Mesothelial cell of epicardium (in vitro differentiated cells): ENCODE measurements around the gene BPIFA1. TPM values are rescaled to one million over a fixed set of nuclear protein-coding genes. Genes with fewer than 3 reads are reported as not detected.

Source experiments
- DNase-seq, 2 experiments: peaks; one replicate each; pipeline ENCODE4 v3.0.0; 2021; ENCODE audit warnings: low spot score in 2 of 2; ENCODE audit not compliant: unreplicated experiment in 2 of 2
- H3K27ac Mint-ChIP-seq: 2 replicates; pipeline ENCODE4 v1.8.0; 2021; ENCODE audit warnings: mixed read lengths
- H3K27me3 Mint-ChIP-seq: 2 replicates; pipeline ENCODE4 v1.8.0; 2021; ENCODE audit warnings: low read depth, mixed read lengths
- H3K36me3 Mint-ChIP-seq: 2 replicates; pipeline ENCODE4 v1.8.0; 2021; ENCODE audit warnings: mixed read lengths
- H3K4me1 Mint-ChIP-seq: 2 replicates; pipeline ENCODE4 v1.8.0; 2021; ENCODE audit warnings: mixed read lengths
- H3K4me3 Mint-ChIP-seq: 2 replicates; pipeline ENCODE4 v1.8.0; 2021; ENCODE audit warnings: mild to moderate bottlenecking, moderate library complexity, mixed read lengths
- H3K9me3 Mint-ChIP-seq: 2 replicates; pipeline ENCODE4 v1.8.0; 2021; ENCODE audit warnings: mixed read lengths
- total RNA-seq: library from RNA; stranded (reverse); gene quantifications from 3 replicates; pipeline ENCODE4 v1.2.1, GENCODE V29; 2021
- TF ChIP-seq, protein P1 (sequence below): fragments of 200-600 bp; sonication (generic); IDR thresholded peaks from one replicate; pipeline ENCODE4 v1.5.0; 2021; ENCODE audit warnings: antibody characterized with exemption; ENCODE audit not compliant: unreplicated experiment

Gene BPIFA1
- total RNA-seq, 1 donor from 2014 or later = not detected

DNA sequence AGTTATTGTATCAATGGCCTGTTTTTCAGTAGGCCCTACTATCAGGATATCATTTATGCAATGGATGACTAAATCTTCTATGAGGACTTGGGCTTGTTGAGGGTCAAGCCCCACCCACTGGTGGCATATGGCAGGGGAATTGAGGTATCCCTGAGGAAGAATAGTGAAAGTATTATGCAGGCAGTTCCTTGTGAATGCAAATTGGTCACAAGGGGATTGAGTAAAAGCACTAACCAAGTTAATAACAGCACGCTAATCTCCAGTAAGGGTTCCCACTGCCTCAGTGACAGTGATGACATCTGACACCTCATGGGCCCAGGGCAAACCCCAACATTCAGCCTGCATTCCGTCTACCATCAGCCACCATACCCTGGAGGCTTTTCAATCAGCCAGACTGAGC lies 14.9 kb downstream of the BPIFA1 start:
- Mint-ChIP-seq H3K27ac (no peak overlapping the region), H3K27me3 (peaks cover 22% of the 10 kb centered on the region), H3K36me3 (no peaks in the 10 kb centered on the region), H3K9me3 (peaks cover 14% of the 10 kb centered on the region), H3K4me3 (no peak overlapping the region), H3K4me1 (no peaks in the 10 kb centered on the region)
- TF ChIP-seq, protein P1, sequence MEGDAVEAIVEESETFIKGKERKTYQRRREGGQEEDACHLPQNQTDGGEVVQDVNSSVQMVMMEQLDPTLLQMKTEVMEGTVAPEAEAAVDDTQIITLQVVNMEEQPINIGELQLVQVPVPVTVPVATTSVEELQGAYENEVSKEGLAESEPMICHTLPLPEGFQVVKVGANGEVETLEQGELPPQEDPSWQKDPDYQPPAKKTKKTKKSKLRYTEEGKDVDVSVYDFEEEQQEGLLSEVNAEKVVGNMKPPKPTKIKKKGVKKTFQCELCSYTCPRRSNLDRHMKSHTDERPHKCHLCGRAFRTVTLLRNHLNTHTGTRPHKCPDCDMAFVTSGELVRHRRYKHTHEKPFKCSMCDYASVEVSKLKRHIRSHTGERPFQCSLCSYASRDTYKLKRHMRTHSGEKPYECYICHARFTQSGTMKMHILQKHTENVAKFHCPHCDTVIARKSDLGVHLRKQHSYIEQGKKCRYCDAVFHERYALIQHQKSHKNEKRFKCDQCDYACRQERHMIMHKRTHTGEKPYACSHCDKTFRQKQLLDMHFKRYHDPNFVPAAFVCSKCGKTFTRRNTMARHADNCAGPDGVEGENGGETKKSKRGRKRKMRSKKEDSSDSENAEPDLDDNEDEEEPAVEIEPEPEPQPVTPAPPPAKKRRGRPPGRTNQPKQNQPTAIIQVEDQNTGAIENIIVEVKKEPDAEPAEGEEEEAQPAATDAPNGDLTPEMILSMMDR = no peak
- DNase-seq = no peak

DNA sequence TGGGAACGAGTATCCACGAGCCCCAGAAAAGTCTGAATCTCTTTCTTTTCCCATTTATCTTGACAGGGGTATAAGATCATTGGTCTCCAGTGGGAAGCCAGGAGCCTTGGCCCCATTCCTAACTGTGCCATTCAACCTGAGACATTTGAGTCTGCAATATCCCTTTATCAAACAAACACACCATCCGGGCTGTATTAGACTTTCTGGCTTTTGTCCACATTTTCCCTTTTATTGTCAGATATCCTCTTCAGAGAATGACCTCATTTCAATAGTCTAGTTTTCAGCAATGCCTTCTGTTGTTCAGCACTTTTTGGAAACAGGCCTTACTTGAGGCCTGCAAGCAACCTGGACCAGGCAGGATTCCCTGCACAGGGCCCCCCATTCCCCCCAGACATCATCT lies 15.7 kb downstream of the BPIFA1 start:
- Mint-ChIP-seq H3K27ac (no peak overlapping the region), H3K4me3 (no peak overlapping the region), H3K27me3 (peaks cover 26% of the 10 kb centered on the region), H3K9me3 (peaks cover 14% of the 10 kb centered on the region), H3K4me1 (no peaks in the 10 kb centered on the region), H3K36me3 (no peaks in the 10 kb centered on the region)
- TF ChIP-seq, protein P1 = no peak
- no peak for DNase-seq

DNA sequence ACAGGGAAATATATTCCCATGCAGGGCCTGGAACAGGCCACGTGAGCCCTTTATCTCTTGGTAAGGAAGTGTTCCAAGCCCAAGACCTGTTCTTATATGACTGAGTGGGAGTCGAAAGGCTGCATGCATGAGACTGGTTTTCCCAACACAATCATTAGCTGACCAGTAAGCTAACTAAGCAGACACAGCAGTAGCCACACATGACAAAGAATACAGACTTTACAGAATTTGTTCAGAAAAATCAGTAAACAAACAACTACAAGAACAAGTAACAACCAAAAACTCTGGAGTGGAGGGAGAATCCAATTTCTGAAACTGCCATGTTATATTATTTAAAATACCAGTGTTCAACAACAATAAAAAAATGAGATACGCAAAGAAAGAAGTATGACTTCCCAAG lies 16.7 kb downstream of the BPIFA1 start:
- TF ChIP-seq, protein P1 = no peak
- peaks cover 14% of the 10 kb centered on the region for H3K9me3 Mint-ChIP-seq
- no peak overlapping the region for H3K4me3 Mint-ChIP-seq
- no peaks in the 10 kb centered on the region for H3K36me3 Mint-ChIP-seq
- no peak overlapping the region for H3K27ac Mint-ChIP-seq
- no peaks in the 10 kb centered on the region for H3K4me1 Mint-ChIP-seq
- no peak for DNase-seq
- H3K27me3 Mint-ChIP-seq = peaks cover 29% of the 10 kb centered on the region

DNA sequence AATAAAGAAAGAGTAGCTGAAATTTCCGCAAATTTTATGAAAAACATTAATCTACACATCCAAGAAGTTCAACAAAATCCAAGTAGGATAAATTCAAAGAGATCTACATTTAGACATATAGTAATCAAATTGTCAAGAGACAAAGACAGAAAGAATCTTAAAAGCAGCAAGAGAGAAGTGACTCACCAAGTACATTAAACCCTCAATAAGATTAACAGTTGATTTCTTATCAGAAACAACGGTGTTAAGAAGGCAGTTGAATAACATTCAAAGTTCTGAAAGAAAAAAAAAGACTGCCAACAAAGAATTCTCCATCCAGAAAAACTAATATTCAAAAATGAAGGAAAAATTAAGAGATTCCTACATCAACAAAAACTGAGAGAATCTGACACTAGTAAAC lies 19.2 kb downstream of the BPIFA1 start:
- Mint-ChIP-seq H3K9me3 (peaks cover 14% of the 10 kb centered on the region), H3K4me3 (no peak overlapping the region), H3K27ac (no peak overlapping the region), H3K27me3 (peaks cover 29% of the 10 kb centered on the region), H3K4me1 (no peaks in the 10 kb centered on the region), H3K36me3 (no peaks in the 10 kb centered on the region)
- TF ChIP-seq, protein P1 = no peak
- no peak for DNase-seq

DNA sequence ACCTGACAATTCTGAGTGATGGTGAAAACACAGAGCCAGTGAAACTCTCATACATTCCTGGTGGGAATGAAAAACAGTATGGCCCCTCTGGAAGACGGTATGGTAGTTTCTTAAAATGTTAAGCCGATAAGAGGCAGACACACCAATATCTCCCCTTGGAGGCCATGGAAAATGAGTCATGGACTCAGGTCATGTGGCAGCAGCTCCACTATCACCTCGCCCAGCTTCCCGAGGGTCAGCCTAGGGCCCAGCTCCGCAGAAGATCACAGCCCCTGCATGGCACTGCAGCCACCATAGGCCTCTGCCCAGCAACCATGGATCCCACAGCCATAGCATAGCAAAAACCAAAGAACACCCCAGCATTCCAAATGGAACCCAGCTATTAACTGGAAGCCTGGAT lies 21.4 kb downstream of the BPIFA1 start:
- Mint-ChIP-seq H3K27ac (no peak overlapping the region), H3K36me3 (no peaks in the 10 kb centered on the region), H3K27me3 (peaks cover 45% of the 10 kb centered on the region), H3K4me3 (no peak overlapping the region), H3K4me1 (no peaks in the 10 kb centered on the region), H3K9me3 (peaks cover 14% of the 10 kb centered on the region)
- TF ChIP-seq, protein P1 = no peak
- no peak for DNase-seq

DNA sequence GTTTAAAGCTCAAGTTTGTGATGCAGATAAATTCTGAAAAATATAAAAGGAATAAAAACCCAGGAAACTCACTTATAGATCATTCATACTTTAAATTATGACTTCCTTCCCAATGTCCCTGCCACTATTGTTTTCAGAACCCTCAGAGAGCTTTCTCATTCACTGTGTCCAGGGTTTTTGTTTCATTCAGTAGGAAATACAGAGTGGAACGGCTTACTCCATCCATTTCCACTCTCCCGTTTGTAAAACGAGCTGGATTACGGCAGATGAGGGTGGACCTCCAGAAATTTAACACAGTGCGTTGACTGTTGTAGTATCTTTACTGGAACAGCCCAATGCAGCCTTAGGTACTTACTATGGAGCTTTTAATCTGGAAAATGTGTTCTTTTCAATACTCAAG lies 23.6 kb downstream of the BPIFA1 start:
- TF ChIP-seq, protein P1 = no peak
- Mint-ChIP-seq H3K4me3 (no peak overlapping the region), H3K36me3 (no peaks in the 10 kb centered on the region), H3K27me3 (peaks cover 46% of the 10 kb centered on the region), H3K9me3 (peaks cover 10% of the 10 kb centered on the region), H3K27ac (no peak overlapping the region), H3K4me1 (peaks cover 3% of the 10 kb centered on the region)
- DNase-seq = no peak
